B cell (primary cell): ENCODE results near the gene MORN1.

Experiments used
- EZH2 ChIP-seq: IDR thresholded peaks from 2 replicates; pipeline ENCODE4 v1.6.1; 2012; ENCODE audit warnings: borderline replicate concordance, low read depth, mild to moderate bottlenecking, moderate library complexity, low read length; ENCODE audit not compliant: insufficient read depth, poor library complexity, severe bottlenecking
- TF ChIP-seq, protein P1 (sequence below): fragments of 200-600 bp; IDR thresholded peaks from one replicate; pipeline ENCODE4 v1.8.0; 2022; ENCODE audit warnings: antibody characterized with exemption, mild to moderate bottlenecking

DNA sequence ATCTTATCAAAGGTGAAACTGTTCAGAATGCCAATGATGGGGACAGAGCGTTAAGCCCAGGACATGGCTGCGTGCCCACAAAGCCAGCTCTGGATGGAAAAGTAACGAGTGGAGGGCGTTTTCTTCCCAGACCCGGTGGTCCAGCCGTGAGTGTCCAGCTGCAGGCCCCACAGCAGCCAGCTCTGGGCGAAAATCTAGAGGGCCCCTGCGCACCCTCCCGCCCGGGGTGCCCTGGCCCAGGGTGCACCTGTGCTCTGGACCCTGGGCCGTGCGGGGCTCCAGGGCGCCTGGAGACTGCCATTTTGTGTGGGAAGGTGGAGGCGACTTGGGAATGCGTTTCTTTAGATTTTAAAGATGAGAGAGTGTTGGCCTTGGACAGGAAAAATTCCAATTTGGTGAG is 104.4 kb downstream of the MORN1 start:
- TF ChIP-seq, protein P1, sequence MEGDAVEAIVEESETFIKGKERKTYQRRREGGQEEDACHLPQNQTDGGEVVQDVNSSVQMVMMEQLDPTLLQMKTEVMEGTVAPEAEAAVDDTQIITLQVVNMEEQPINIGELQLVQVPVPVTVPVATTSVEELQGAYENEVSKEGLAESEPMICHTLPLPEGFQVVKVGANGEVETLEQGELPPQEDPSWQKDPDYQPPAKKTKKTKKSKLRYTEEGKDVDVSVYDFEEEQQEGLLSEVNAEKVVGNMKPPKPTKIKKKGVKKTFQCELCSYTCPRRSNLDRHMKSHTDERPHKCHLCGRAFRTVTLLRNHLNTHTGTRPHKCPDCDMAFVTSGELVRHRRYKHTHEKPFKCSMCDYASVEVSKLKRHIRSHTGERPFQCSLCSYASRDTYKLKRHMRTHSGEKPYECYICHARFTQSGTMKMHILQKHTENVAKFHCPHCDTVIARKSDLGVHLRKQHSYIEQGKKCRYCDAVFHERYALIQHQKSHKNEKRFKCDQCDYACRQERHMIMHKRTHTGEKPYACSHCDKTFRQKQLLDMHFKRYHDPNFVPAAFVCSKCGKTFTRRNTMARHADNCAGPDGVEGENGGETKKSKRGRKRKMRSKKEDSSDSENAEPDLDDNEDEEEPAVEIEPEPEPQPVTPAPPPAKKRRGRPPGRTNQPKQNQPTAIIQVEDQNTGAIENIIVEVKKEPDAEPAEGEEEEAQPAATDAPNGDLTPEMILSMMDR: no peak
- TF ChIP-seq EZH2: no peak
